Muscle of leg (tissue), 11 donors: ENCODE results near the gene MAML3. TPM values are rescaled to one million over a fixed set of nuclear protein-coding genes. Genes with fewer than 3 reads are reported as not detected.
A peak's percentile ranks its signal among the peaks of the same experiment; 100 is the strongest.

Source experiments
- DNase-seq: peaks from one replicate; pipeline ENCODE4 v3.0.0; 2013
- H3K27ac ChIP-seq: one replicate; pipeline ENCODE4 v1.5.1; 2013; ENCODE audit warnings: mild to moderate bottlenecking, low read length, control low read depth
- H3K27me3 ChIP-seq: one replicate; pipeline ENCODE4 v1.6.1; 2013; ENCODE audit warnings: low read length; ENCODE audit not compliant: control insufficient read depth, insufficient read depth
- H3K36me3 ChIP-seq: one replicate; pipeline ENCODE4 v1.6.1; 2013; ENCODE audit warnings: low read length; ENCODE audit not compliant: control insufficient read depth, insufficient read depth
- H3K4me1 ChIP-seq: one replicate; pipeline ENCODE4 v1.6.1; 2013; ENCODE audit warnings: low read length; ENCODE audit not compliant: control insufficient read depth, insufficient read depth
- H3K4me3 ChIP-seq: one replicate; pipeline ENCODE4 v1.5.1; 2013; ENCODE audit warnings: low read length, control low read depth
- H3K9me3 ChIP-seq: replicated peaks from 2 replicates; pipeline ENCODE4 v1.6.1; 2013; ENCODE audit warnings: low read depth, low read length; ENCODE audit not compliant: control insufficient read depth
- WGBS: methylation state at CpG from one replicate; pipeline ENCODE4 v1.1.5; 2013; ENCODE audit warnings: missing lambda C conversion rate; ENCODE audit not compliant: insufficient coverage; 5-methylcytosine and 5-hydroxymethylcytosine counted together
- polyA plus RNA-seq, 8 donors: library from polyadenylated mRNA; unstranded; fragments of 120-200 nt; gene quantifications; one replicate each; pipeline versions ENCODE4 v1.2.1 to v1.2.3, GENCODE V29; 2013; ENCODE audit warnings: inconsistent platforms in 1 of 8, low replicate concordance in 1 of 8; ENCODE audit not compliant: insufficient read length in 8 of 8, insufficient read depth in 1 of 8
- total RNA-seq: library from RNA; stranded (reverse); fragments of 120-200 nt; gene quantifications from one replicate; pipeline ENCODE4 v1.2.4, GENCODE V29; 2013

The MAML3 gene
- total and polyA plus RNA-seq, 9 donors, result 3.0 to 5.5 (median 5.0) TPM

- no peak overlapping the region for H3K27ac ChIP-seq
- no peaks in the 10 kb centered on the region for H3K27me3 ChIP-seq
- no peak overlapping the region for H3K4me3 ChIP-seq
- H3K4me1 ChIP-seq, result no peaks in the 10 kb centered on the region
- no peaks in the 10 kb centered on the region for H3K36me3 ChIP-seq
- WGBS, result 33% methylated on average over 1 of the region's 3 CpGs
- DNase-seq, result no peak
- H3K9me3 ChIP-seq, result peaks cover 2% of the 10 kb centered on the region
Measured at GRCh38 chr4:140019619-140020347, 134.2 kb downstream of the MAML3 start.

DNA sequence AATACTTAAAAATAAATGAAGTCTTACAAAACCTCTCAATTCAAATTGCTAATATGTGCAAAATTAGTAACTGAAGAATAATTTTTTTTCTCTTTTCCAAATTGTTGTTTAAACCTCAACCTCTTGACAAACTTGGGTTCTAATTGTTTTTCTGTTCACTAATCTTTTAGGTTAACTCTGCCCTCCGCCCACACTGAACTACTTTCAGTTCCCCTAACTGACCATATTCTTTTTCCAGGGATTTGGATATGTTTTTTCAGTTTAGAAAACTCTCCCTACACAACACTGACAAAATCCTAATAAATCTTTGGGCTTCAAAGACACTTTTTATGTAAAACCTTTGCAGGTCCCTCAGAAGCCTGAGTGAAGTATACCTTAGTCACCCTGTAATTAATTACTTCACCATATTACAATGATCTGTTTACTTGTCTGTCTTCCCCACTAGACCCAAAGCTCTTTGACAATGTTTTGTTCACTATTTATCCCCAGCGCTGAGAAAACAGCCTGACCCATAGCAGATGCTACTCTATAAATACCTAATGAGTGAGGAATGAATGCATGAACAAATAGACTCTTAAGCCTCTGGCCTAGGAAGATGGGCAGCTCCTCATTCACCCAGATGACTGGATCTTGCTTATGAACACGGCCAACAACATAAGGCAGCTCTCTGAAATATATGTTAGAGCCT is 134.9 kb downstream of the MAML3 start:
- peak; percentile 18 for DNase-seq
- Histone ChIP-seq H3K4me1 (no peaks in the 10 kb centered on the region), H3K9me3 (peaks cover 2% of the 10 kb centered on the region), H3K4me3 (no peak overlapping the region), H3K36me3 (no peaks in the 10 kb centered on the region), H3K27ac (no peak overlapping the region), H3K27me3 (no peaks in the 10 kb centered on the region)
- WGBS, result no CpG with 5 or more reads among the region's 3 CpGs

GRCh38 chr4:140014284-140014683 is 139.7 kb downstream of the MAML3 start:
- no peaks in the 10 kb centered on the region for H3K36me3 ChIP-seq
- no peaks in the 10 kb centered on the region for H3K4me1 ChIP-seq
- peaks cover 2% of the 10 kb centered on the region for H3K9me3 ChIP-seq
- no peak overlapping the region for H3K27ac ChIP-seq
- H3K27me3 ChIP-seq, result no peaks in the 10 kb centered on the region
- DNase-seq, result no peak
- WGBS, result no CpG with 5 or more reads among the region's 5 CpGs
- no peak overlapping the region for H3K4me3 ChIP-seq

DNA sequence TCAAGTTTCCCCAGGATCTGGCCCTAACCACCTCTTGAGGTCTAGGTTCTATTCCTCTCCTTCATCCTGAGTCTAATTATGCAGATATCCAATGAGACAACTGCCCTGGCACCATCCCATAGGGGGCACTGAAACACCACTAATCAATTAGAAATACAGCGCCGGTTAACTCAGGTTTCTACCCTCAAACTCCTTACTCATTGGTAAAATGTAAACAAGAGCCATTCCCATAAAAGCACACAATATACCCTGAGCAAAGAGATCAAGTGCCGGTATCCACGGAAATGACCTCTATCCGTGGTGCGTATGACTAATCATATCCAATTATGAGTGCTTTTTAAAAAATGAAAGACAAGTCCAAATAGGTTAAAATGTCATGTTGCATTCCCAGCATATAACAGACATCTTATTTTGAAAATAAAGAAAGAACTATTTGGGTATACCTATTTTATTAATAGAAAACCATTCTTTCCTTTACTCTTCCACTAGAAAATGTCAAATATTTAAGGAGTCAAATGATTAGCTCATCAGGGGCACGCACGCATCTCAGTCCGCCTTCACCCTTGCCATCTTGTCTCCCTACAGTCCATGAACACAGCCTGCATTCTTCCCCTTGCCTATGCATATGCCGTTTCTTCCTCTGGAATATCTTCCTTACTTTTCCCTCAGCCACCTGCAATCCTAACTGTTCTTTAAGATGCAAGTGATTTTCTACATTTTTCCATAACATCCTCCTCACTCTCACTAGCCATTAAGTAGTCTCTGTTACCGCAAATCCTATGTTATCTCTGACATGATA is 141.1 kb downstream of the MAML3 start:
- no peak overlapping the region for H3K27ac ChIP-seq
- no peak overlapping the region for H3K4me3 ChIP-seq
- no peaks in the 10 kb centered on the region for H3K27me3 ChIP-seq
- H3K9me3 ChIP-seq, result peaks cover 2% of the 10 kb centered on the region
- no peaks in the 10 kb centered on the region for H3K4me1 ChIP-seq
- 73% methylated on average over 4 of the region's 11 CpGs for WGBS
- peak; percentile 54 for DNase-seq
- H3K36me3 ChIP-seq, result no peaks in the 10 kb centered on the region

GRCh38 chr4:140005699-140006098 is 148.3 kb downstream of the MAML3 start:
- H3K9me3 ChIP-seq, result no peaks in the 10 kb centered on the region
- peaks cover 5% of the 10 kb centered on the region for H3K4me1 ChIP-seq
- no peak for DNase-seq
- H3K27me3 ChIP-seq, result no peaks in the 10 kb centered on the region
- H3K36me3 ChIP-seq, result no peaks in the 10 kb centered on the region
- no peak overlapping the region for H3K4me3 ChIP-seq
- no peak overlapping the region for H3K27ac ChIP-seq
- no CpG with 5 or more reads among the region's 4 CpGs for WGBS

DNA sequence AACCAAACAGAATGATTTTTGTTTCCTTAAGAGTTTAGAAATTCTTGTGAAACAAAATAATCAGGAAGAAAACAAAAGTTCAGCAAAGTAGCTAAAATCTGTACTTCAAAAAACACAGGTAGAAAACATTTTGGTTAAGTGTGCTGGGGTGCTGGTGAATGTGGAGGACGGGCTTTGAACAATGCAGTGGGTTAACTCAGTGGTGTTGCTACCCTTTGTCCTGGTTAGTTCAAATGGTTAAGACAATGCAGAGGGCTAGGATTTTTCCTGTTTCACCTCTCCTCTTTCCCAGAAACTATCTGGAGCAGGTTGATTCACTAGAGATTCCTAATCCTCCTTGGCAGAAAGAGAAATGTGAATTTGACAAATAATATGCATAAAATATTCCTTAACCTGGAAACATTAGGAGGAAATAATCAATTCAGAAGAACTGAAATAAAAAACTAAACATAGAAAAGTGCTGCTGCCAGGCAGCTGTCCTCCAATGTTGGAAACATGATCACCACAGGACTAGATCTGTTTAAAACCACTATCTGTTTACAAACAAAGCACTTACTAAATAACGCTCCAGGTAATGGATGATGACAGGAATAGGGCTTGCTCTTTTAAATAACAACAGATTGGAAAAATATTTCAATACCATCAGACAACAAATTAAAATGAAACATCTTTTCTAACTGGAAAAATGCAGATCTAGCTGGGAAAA is 148.9 kb downstream of the MAML3 start:
- no CpG with 5 or more reads among the region's 2 CpGs for WGBS
- H3K36me3 ChIP-seq, result no peaks in the 10 kb centered on the region
- H3K4me1 ChIP-seq, result peaks cover 5% of the 10 kb centered on the region
- H3K9me3 ChIP-seq, result no peaks in the 10 kb centered on the region
- DNase-seq, result peak; percentile 20
- peak overlapping the region; percentile 60 for H3K27ac ChIP-seq
- peak overlapping the region; percentile 30 for H3K4me3 ChIP-seq
- no peaks in the 10 kb centered on the region for H3K27me3 ChIP-seq

GRCh38 chr4:140004549-140004895 is 149.5 kb downstream of the MAML3 start:
- H3K9me3 ChIP-seq, result no peaks in the 10 kb centered on the region
- peak overlapping the region; percentile 30 for H3K4me3 ChIP-seq
- H3K36me3 ChIP-seq, result no peaks in the 10 kb centered on the region
- peak; percentile 71 for DNase-seq
- peak overlapping the region; percentile 60 for H3K27ac ChIP-seq
- 2% methylated on average over 9 of the region's 14 CpGs for WGBS
- no peaks in the 10 kb centered on the region for H3K27me3 ChIP-seq
- peaks cover 5% of the 10 kb centered on the region for H3K4me1 ChIP-seq

- 40% methylated on average over 1 of the region's 6 CpGs for WGBS
- Histone ChIP-seq H3K9me3 (no peaks in the 10 kb centered on the region), H3K4me3 (peak overlapping the region; percentile 30), H3K4me1 (peaks cover 5% of the 10 kb centered on the region), H3K36me3 (no peaks in the 10 kb centered on the region), H3K27me3 (no peaks in the 10 kb centered on the region), H3K27ac (no peak overlapping the region)
- no peak for DNase-seq
Measured at GRCh38 chr4:140003876-140004548, 150.0 kb downstream of the MAML3 start.

DNA sequence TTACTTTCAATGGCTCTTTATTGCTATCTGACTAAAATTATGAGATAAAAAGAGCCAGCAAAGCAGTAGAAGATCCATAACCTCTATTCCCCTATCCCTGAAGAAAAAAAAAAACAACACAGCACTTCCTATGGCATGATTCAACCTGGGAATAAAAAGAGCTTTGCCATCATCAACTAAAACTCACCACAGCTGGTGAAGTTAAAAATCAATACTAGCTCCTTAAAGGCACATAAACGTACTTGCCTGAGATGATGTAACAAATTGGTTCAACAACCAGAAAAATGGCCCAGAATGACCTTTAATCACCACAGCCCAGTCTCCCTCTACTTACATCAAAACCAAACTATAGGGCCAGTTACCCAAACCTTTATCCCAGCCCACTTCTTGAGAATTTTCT is 153.8 kb downstream of the MAML3 start:
- H3K27ac ChIP-seq, result no peak overlapping the region
- no peaks in the 10 kb centered on the region for H3K27me3 ChIP-seq
- no peak overlapping the region for H3K4me3 ChIP-seq
- 50% methylated on average over 1 of the region's 1 CpG for WGBS
- H3K9me3 ChIP-seq, result no peaks in the 10 kb centered on the region
- DNase-seq, result no peak
- no peaks in the 10 kb centered on the region for H3K36me3 ChIP-seq
- H3K4me1 ChIP-seq, result peaks cover 4% of the 10 kb centered on the region
